ENCODE measurements around the gene ECEL1.
A peak's percentile ranks its signal among the peaks of the same experiment; 100 is the strongest.
"Not testable (repeated sequence)": the region's sequence is repeated elsewhere in the genome, so short reads cannot be mapped to it uniquely, and the experiment has no call there.

Gene ECEL1, protein sequence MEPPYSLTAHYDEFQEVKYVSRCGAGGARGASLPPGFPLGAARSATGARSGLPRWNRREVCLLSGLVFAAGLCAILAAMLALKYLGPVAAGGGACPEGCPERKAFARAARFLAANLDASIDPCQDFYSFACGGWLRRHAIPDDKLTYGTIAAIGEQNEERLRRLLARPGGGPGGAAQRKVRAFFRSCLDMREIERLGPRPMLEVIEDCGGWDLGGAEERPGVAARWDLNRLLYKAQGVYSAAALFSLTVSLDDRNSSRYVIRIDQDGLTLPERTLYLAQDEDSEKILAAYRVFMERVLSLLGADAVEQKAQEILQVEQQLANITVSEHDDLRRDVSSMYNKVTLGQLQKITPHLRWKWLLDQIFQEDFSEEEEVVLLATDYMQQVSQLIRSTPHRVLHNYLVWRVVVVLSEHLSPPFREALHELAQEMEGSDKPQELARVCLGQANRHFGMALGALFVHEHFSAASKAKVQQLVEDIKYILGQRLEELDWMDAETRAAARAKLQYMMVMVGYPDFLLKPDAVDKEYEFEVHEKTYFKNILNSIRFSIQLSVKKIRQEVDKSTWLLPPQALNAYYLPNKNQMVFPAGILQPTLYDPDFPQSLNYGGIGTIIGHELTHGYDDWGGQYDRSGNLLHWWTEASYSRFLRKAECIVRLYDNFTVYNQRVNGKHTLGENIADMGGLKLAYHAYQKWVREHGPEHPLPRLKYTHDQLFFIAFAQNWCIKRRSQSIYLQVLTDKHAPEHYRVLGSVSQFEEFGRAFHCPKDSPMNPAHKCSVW

GRCh38 chr2:232487385-232488096, at the start of gene ECEL1:
TSS of gene ECEL1 (minus strand) at chr2:232487834. CDS start at chr2:232486653, 1,181 bp downstream.
- Histone ChIP-seq H3K36me3 (ENCODE audit: control insufficient read depth, insufficient read depth, low read length) (peaks cover 1% of the 10 kb centered on the region), H3K4me3 (ENCODE audit: low read depth, low read length) (peak within 1 kb of the TSS; percentile 41), H3K4me1 (ENCODE audit: control insufficient read depth, insufficient read depth, low read length) (peaks cover 6% of the 10 kb centered on the region), H3K27me3 (ENCODE audit: control insufficient read depth, insufficient read depth, low read length) (peaks cover 53% of the 10 kb centered on the region), H3K9ac (ENCODE audit: low read depth, low read length) (no peak within 1 kb of the TSS), H3K9me3 (ENCODE audit: control insufficient read depth, insufficient read depth, low read length) (no peaks in the 10 kb centered on the region)

DNA sequence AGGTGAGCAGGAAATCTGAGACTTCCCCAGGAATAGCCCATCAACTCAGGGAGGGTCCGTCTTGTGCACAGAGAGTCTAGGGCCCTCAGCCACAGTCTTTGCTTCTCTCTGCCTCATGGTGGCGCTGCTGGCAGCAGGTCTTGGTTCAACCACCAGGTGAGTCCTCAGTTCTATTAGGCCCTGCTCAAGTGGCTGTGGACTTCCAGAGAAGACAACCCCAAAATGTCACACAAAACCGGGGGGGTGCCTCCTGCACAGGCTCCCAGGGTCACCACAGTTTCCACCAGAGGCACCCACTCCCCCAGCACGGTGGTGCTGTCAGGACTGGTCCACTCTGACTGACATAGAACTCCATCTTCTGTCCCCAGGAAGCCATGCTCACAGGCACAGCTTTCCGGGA, 49.4 kb upstream of the ECEL1 start:
- Histone ChIP-seq H3K36me3 (ENCODE audit: control insufficient read depth, insufficient read depth, low read length) (no peaks in the 10 kb centered on the region), H3K9ac (ENCODE audit: low read depth, low read length) (no peak overlapping the region), H3K9me3 (ENCODE audit: control insufficient read depth, insufficient read depth, low read length) (no peaks in the 10 kb centered on the region), H3K27me3 (ENCODE audit: control insufficient read depth, insufficient read depth, low read length) (no peaks in the 10 kb centered on the region), H3K4me3 (ENCODE audit: low read depth, low read length) (no peak overlapping the region), H3K4me1 (ENCODE audit: control insufficient read depth, insufficient read depth, low read length) (peaks cover 7% of the 10 kb centered on the region)

DNA sequence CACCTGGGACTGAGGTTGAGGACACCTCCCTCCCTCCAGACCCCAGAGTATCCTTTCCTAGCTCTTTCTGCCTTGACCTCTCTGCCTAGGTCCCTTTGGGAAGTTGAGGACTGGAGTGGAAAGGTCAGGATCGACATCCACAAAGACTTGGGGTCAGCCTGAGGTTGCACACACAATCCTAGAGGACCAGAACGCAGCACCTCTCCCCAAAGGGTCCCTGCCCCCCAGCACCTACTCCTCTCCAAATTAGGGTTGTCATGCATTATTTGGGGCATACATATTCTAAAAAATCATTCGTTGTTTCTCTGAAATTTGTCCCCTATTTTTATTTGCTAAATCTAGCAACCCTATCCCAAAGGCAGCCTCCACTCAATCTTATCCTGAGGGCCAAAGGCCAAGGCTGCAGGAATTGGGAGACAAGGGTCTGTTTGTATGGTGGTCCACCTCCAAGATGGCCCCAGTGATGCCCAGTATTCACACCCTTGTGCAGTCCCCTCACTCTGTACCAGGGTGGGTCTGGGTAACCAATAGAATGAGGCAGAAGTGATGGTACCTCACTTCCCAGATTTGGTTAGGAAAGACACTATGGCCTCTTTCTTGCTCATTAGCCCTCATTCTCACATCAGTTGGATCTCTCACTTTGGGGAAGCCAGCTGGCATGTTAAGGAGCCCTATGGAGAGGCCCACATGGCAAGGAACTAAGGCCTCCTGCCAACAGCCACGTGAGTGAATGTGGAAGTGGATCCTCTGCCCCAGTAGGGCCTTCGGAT, 48.3 kb upstream of the ECEL1 start:
- H3K4me3 ChIP-seq (ENCODE audit: low read depth, low read length): no peak overlapping the region
- no peaks in the 10 kb centered on the region for H3K9me3 ChIP-seq (ENCODE audit: control insufficient read depth, insufficient read depth, low read length)
- peaks cover 7% of the 10 kb centered on the region for H3K4me1 ChIP-seq (ENCODE audit: control insufficient read depth, insufficient read depth, low read length)
- H3K27me3 ChIP-seq (ENCODE audit: control insufficient read depth, insufficient read depth, low read length): no peaks in the 10 kb centered on the region
- H3K36me3 ChIP-seq (ENCODE audit: control insufficient read depth, insufficient read depth, low read length): no peaks in the 10 kb centered on the region
- H3K9ac ChIP-seq (ENCODE audit: low read depth, low read length): no peak overlapping the region

GRCh38 chr2:232534940-232535651, 47.5 kb upstream of the ECEL1 start:
- no peaks in the 10 kb centered on the region for H3K36me3 ChIP-seq (ENCODE audit: control insufficient read depth, insufficient read depth, low read length)
- H3K27me3 ChIP-seq (ENCODE audit: control insufficient read depth, insufficient read depth, low read length): no peaks in the 10 kb centered on the region
- peaks cover 7% of the 10 kb centered on the region for H3K4me1 ChIP-seq (ENCODE audit: control insufficient read depth, insufficient read depth, low read length)
- no peak overlapping the region for H3K4me3 ChIP-seq (ENCODE audit: low read depth, low read length)
- no peak overlapping the region for H3K9ac ChIP-seq (ENCODE audit: low read depth, low read length)
- H3K9me3 ChIP-seq (ENCODE audit: control insufficient read depth, insufficient read depth, low read length): no peaks in the 10 kb centered on the region

GRCh38 chr2:232533944-232534710, 46.5 kb upstream of the ECEL1 start:
- H3K9me3 ChIP-seq (ENCODE audit: control insufficient read depth, insufficient read depth, low read length): no peaks in the 10 kb centered on the region
- no peak overlapping the region for H3K4me3 ChIP-seq (ENCODE audit: low read depth, low read length)
- H3K27me3 ChIP-seq (ENCODE audit: control insufficient read depth, insufficient read depth, low read length): no peaks in the 10 kb centered on the region
- no peak overlapping the region for H3K9ac ChIP-seq (ENCODE audit: low read depth, low read length)
- H3K36me3 ChIP-seq (ENCODE audit: control insufficient read depth, insufficient read depth, low read length): no peaks in the 10 kb centered on the region
- H3K4me1 ChIP-seq (ENCODE audit: control insufficient read depth, insufficient read depth, low read length): peaks cover 5% of the 10 kb centered on the region

DNA sequence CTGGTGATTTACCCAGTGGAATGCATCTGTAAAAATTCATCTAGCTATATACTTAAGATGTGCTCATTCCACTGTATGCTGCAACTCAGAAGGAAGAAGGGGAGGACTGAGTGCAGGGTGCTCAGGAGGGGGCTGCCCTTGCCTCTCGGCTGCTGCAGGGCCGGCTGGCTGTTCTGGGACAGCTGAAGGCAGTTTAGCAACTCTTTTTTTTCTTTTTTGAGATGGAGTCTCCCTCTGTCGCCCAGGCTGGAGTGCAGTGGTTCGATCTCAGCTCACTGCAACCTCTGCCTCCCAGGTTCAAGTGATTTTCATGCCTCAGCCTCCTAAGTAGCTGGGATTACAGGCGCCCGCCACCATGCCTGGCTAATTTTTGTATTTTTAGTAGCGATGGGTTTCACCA, 45.2 kb upstream of the ECEL1 start:
- H3K4me1 ChIP-seq (ENCODE audit: control insufficient read depth, insufficient read depth, low read length); H3K9me3 ChIP-seq (ENCODE audit: control insufficient read depth, insufficient read depth, low read length); H3K36me3 ChIP-seq (ENCODE audit: control insufficient read depth, insufficient read depth, low read length); H3K27me3 ChIP-seq (ENCODE audit: control insufficient read depth, insufficient read depth, low read length); H3K4me3 ChIP-seq (ENCODE audit: low read depth, low read length); H3K9ac ChIP-seq (ENCODE audit: low read depth, low read length): not testable (repeated sequence)

DNA sequence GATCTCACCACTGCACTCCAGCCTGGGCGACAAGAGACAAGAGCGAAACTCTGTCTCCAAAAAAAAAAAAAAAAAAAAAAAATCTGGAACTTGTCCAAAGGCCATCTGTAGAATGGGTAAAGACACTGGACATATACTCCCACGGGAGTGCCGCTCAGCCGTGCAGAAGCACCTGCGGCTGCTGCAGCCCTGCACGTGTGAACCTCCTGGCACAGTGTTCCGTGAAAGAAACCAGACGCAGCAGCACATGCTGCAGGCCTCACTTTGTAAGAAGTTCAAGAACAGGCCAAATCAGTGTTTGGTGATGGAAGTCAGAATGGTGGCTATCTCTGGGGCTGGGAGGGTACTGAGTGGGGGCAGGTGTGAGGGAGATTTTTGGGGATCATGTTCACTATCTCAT, 44.8 kb upstream of the ECEL1 start:
- Histone ChIP-seq H3K4me3 (ENCODE audit: low read depth, low read length) (no peak overlapping the region), H3K9ac (ENCODE audit: low read depth, low read length) (no peak overlapping the region), H3K36me3 (ENCODE audit: control insufficient read depth, insufficient read depth, low read length) (no peaks in the 10 kb centered on the region), H3K27me3 (ENCODE audit: control insufficient read depth, insufficient read depth, low read length) (no peaks in the 10 kb centered on the region), H3K4me1 (ENCODE audit: control insufficient read depth, insufficient read depth, low read length) (no peaks in the 10 kb centered on the region), H3K9me3 (ENCODE audit: control insufficient read depth, insufficient read depth, low read length) (no peaks in the 10 kb centered on the region)

GRCh38 chr2:232530626-232531260, 43.1 kb upstream of the ECEL1 start:
- Histone ChIP-seq H3K9me3 (ENCODE audit: control insufficient read depth, insufficient read depth, low read length) (no peaks in the 10 kb centered on the region), H3K4me1 (ENCODE audit: control insufficient read depth, insufficient read depth, low read length) (no peaks in the 10 kb centered on the region), H3K9ac (ENCODE audit: low read depth, low read length) (no peak overlapping the region), H3K4me3 (ENCODE audit: low read depth, low read length) (no peak overlapping the region), H3K27me3 (ENCODE audit: control insufficient read depth, insufficient read depth, low read length) (no peaks in the 10 kb centered on the region), H3K36me3 (ENCODE audit: control insufficient read depth, insufficient read depth, low read length) (no peaks in the 10 kb centered on the region)

- Histone ChIP-seq H3K4me3 (ENCODE audit: low read depth, low read length) (no peak overlapping the region), H3K36me3 (ENCODE audit: control insufficient read depth, insufficient read depth, low read length) (no peaks in the 10 kb centered on the region), H3K4me1 (ENCODE audit: control insufficient read depth, insufficient read depth, low read length) (no peaks in the 10 kb centered on the region), H3K9ac (ENCODE audit: low read depth, low read length) (no peak overlapping the region), H3K9me3 (ENCODE audit: control insufficient read depth, insufficient read depth, low read length) (no peaks in the 10 kb centered on the region), H3K27me3 (ENCODE audit: control insufficient read depth, insufficient read depth, low read length) (no peaks in the 10 kb centered on the region)
Measured at GRCh38 chr2:232529806-232530547, 42.3 kb upstream of the ECEL1 start.

All from iPS-15b (cell line).